Endothelial cell of umbilical vein (primary cell): Measurements from ENCODE around the gene TBC1D14. TPM values are rescaled to one million over a fixed set of nuclear protein-coding genes. Genes with fewer than 3 reads are reported as not detected.

ENCODE experiments used
- BruUV-seq: library from RNA; stranded (reverse); fragments of 400-500 nt; replicated peaks from 2 replicates; lab custom pipeline; 2021; lab: Mats Ljungman, UMichigan
- CTCF ChIA-PET: fragments of 300-600, 350-600 bp; sonication (Branson Sonifier 250); formaldehyde crosslinking; loops from one replicate; lab custom pipeline; 2021; ENCODE audit warnings: antibody characterized with exemption, inconsistent platforms; lab: Charles Lee
- POLR2A ChIA-PET: fragments of 300-600, 350-600 bp; sonication (Branson Sonifier 250); formaldehyde crosslinking; loops from one replicate; lab custom pipeline; 2021; ENCODE audit warnings: antibody characterized with exemption, inconsistent platforms; lab: Charles Lee
- DNase-seq: peaks from one replicate; pipeline ENCODE4 v3.0.0-alpha.2; 2011; ENCODE audit warnings: low read depth, low spot score
- FAIRE-seq: peaks from 2 replicates; lab custom pipeline; 2011; peaks lifted over from hg19 to GRCh38; lab: Jason Lieb, UNC
- H2AFZ ChIP-seq: 2 replicates; pipeline ENCODE4 v1.6.0; 2012; ENCODE audit warnings: low read depth, low read length, control low read depth, inconsistent platforms
- H3K27ac ChIP-seq: 2 replicates; pipeline ENCODE4 v1.5.1; 2011; ENCODE audit warnings: low read depth, mild to moderate bottlenecking, control low read depth, low read length, moderate library complexity; ENCODE audit not compliant: insufficient read depth
- H3K27me3 ChIP-seq, 2 experiments: 2 replicates each; pipeline versions ENCODE4 v1.6.0 to v1.6.1; 2011; ENCODE audit warnings: low read length in 2 of 2, mixed read lengths in 1 of 2; ENCODE audit not compliant: control insufficient read depth in 2 of 2, insufficient read depth in 2 of 2
- H3K36me3 ChIP-seq, 2 experiments: 2 replicates in 1 of 2; 3 replicates in 1 of 2; pipeline ENCODE4 v1.5.1; 2011; ENCODE audit warnings: low read length in 2 of 2, mild to moderate bottlenecking in 1 of 2, moderate library complexity in 1 of 2; ENCODE audit not compliant: control insufficient read depth in 2 of 2, insufficient read depth in 2 of 2; ENCODE audit errors: extremely low read depth in 1 of 2
- H3K4me1 ChIP-seq: 3 replicates; pipeline ENCODE4 v1.5.1; 2011; ENCODE audit warnings: mild to moderate bottlenecking, low read length; ENCODE audit not compliant: control insufficient read depth, insufficient read depth; ENCODE audit errors: extremely low read depth
- H3K4me2 ChIP-seq: 2 replicates; pipeline ENCODE4 v1.6.1; 2011; ENCODE audit warnings: low read length, control low read depth, mixed read lengths; ENCODE audit not compliant: insufficient read depth
- H3K4me3 ChIP-seq, 3 experiments: fragments of 200-600 bp in 1 of 3; sonication (generic), shearing (Covaris generic) in 1 of 3; replicated peaks in 1 of 3; 2 replicates each; pipeline ENCODE4 v1.5.1; 2011 to 2016; ENCODE audit warnings: control low read depth in 3 of 3, low read length in 3 of 3, mild to moderate bottlenecking in 2 of 3, inconsistent platforms in 1 of 3, low read depth in 1 of 3, moderate library complexity in 1 of 3; ENCODE audit not compliant: insufficient read depth in 1 of 3
- H3K79me2 ChIP-seq: 2 replicates; pipeline ENCODE4 v1.6.0; 2012; ENCODE audit warnings: low read length, inconsistent platforms; ENCODE audit not compliant: control insufficient read depth, insufficient read depth
- H3K9ac ChIP-seq: replicated peaks from 2 replicates; pipeline ENCODE3; 2011; ENCODE audit warnings: low read length, control low read depth; ENCODE audit not compliant: insufficient read depth; ENCODE audit errors: extremely low read depth
- H3K9me1 ChIP-seq: replicated peaks from 3 replicates; pipeline ENCODE4 v1.6.0; 2011; ENCODE audit warnings: mild to moderate bottlenecking, low read length; ENCODE audit not compliant: control insufficient read depth, insufficient read depth; ENCODE audit errors: extremely low read depth
- H3K9me3 ChIP-seq: replicated peaks from 2 replicates; pipeline ENCODE4 v1.5.1; 2012; ENCODE audit warnings: low read length, inconsistent platforms; ENCODE audit not compliant: control insufficient read depth, insufficient read depth
- H4K20me1 ChIP-seq: replicated peaks from 2 replicates; pipeline ENCODE3; 2011; ENCODE audit warnings: mild to moderate bottlenecking, low read length; ENCODE audit not compliant: control insufficient read depth, insufficient read depth; ENCODE audit errors: extremely low read depth
- EZH2 ChIP-seq: IDR thresholded peaks from 2 replicates; pipeline ENCODE4 v1.6.1; 2012; ENCODE audit warnings: borderline replicate concordance, low read depth, mild to moderate bottlenecking, moderate library complexity, low read length, inconsistent platforms; ENCODE audit not compliant: severe bottlenecking
- FOS ChIP-seq: IDR thresholded peaks from 2 replicates; pipeline ENCODE4 v1.6.1; 2011; ENCODE audit warnings: mild to moderate bottlenecking, low read length, moderate library complexity, borderline replicate concordance; ENCODE audit not compliant: insufficient read depth
- GATA2 ChIP-seq: IDR thresholded peaks from 2 replicates; pipeline ENCODE4 v1.7.0; 2011; ENCODE audit warnings: low read depth, mild to moderate bottlenecking, moderate library complexity, mixed read lengths, low read length; ENCODE audit not compliant: insufficient read length, insufficient read depth
- JUN ChIP-seq: IDR thresholded peaks from 2 replicates; pipeline ENCODE4 v1.6.1; 2011; ENCODE audit warnings: borderline replicate concordance, low read depth; ENCODE audit not compliant: insufficient read length, insufficient read depth
- MYC ChIP-seq: IDR thresholded peaks from one replicate; pipeline ENCODE4 v1.6.1; 2011; ENCODE audit warnings: mild to moderate bottlenecking, low read depth, low read length
- POLR2A ChIP-seq: IDR thresholded peaks from 2 replicates; pipeline ENCODE4 v1.6.1; 2012; ENCODE audit warnings: low read depth, mild to moderate bottlenecking, control low read depth, low read length
- POLR2AphosphoS5 ChIP-seq: IDR thresholded peaks from 2 replicates; pipeline ENCODE4 v1.6.1; 2012; ENCODE audit warnings: low read depth, mild to moderate bottlenecking, control low read depth, low read length, moderate library complexity; ENCODE audit not compliant: insufficient read depth
- dilution Hi-C: fragments of 300-500 bp; cut with MboI; formaldehyde crosslinking; loops from one replicate; pipeline ENCODE4 v1.15.0; 2019; ENCODE audit warnings: low sequenced_read_pairs; ENCODE audit not compliant: extremely low pct_ligation_motif_present
- intact Hi-C: fragments of 100-400 bp; cut with micrococcal nuclease; formaldehyde crosslinking; loops from one replicate; pipeline ENCODE4 v1.10.0; 2022
- polyA plus RNA-seq, 4 experiments: library from polyadenylated mRNA; depleted of rRNA in 3 of 4; stranded (reverse) in 3 of 4; unstranded in 1 of 4; fragments of >200 nt; gene quantifications; 2 replicates each; pipeline versions ENCODE4 v1.2.1 to v1.2.3, GENCODE V29; 2011 to 2012; ENCODE audit warnings: missing spikeins in 1 of 4
- total RNA-seq: library from RNA; stranded (reverse); gene quantifications from 2 replicates; pipeline ENCODE4 v1.2.3, GENCODE V29; 2021
- TF ChIP-seq, protein P1 (sequence below): IDR thresholded peaks from 2 replicates; pipeline ENCODE4 v1.6.1; 2011; ENCODE audit not compliant: insufficient read depth, insufficient read length
- TF ChIP-seq, protein P2 (sequence below), 2 donors: IDR thresholded peaks; 1 replicate in 1 of 2; 2 replicates in 1 of 2; pipeline ENCODE4 v1.5.1; 2011; ENCODE audit warnings: low read length in 2 of 2, mild to moderate bottlenecking in 2 of 2, moderate library complexity in 2 of 2, control low read depth in 1 of 2, inconsistent platforms in 1 of 2, low read depth in 1 of 2; ENCODE audit not compliant: insufficient read depth in 1 of 2; ENCODE audit errors: extremely low read depth in 1 of 2

TBC1D14 gene
- total and polyA plus RNA-seq, 2 donors (not counting 3 experiments of a cell fraction or from before 2014, with no cell fraction given): 23.7 to 24.8 TPM

DNA sequence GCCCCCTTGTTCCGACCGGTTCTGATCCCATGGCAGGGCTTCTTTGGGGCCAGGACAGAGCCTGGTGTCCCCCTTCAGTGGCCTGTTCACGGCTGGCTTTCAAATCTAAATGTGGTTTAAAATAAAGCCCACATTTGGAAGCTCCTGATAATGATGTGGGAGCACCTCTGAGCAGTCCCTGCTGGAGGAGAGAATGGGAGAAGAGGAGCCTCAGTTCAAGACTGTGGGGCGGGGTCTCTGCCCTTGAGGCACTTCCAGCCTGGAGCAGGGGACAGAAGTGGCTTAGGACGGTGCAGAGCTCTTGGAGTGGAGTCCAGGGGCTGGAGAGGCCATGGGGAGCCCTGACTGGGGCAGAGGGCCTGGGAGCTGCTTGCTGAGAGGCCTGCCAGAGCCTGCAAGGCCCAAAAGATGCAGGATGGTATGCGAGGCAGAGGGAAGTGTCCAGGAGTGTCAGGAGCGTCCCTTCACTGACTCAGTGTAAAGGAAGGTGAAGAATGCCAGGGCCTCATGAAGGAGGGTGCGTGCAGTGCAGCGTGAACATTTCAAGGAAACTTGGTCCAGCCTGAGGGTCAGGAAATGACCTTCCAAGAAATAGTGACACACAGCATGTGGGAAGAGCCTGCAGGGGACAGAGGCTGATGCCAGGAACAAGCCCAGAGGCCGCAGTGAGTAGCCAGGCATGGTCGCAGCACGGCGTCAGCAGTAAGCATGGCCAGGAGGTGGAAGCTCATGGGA, 112.5 kb downstream of the TBC1D14 start:
- DNase-seq (no peak), FAIRE-seq (no peak)
- Histone ChIP-seq H3K27ac (no peak overlapping the region), H3K9me1 (no peaks in the 10 kb centered on the region), H3K4me1 (no peaks in the 10 kb centered on the region), H3K9me3 (no peaks in the 10 kb centered on the region), H3K4me2 (no peak overlapping the region), H3K36me3 (peaks cover 0 to 11% of the 10 kb centered on the region in 2 experiments), H3K4me3 (no peak overlapping the region), H3K27me3 (no peaks in the 10 kb centered on the region), H3K9ac (no peak overlapping the region), H3K79me2 (no peaks in the 10 kb centered on the region), H2AFZ (no peak overlapping the region), H4K20me1 (no peaks in the 10 kb centered on the region)
- no TSS peak for BruUV-seq
- TF ChIP-seq EZH2 (no peak), MYC (no peak), FOS (no peak), JUN (no peak), POLR2A (no peak), POLR2AphosphoS5 (no peak), GATA2 (no peak)
- TF ChIP-seq, protein P1, sequence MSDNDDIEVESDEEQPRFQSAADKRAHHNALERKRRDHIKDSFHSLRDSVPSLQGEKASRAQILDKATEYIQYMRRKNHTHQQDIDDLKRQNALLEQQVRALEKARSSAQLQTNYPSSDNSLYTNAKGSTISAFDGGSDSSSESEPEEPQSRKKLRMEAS: no peak
- TF ChIP-seq, protein P2, sequence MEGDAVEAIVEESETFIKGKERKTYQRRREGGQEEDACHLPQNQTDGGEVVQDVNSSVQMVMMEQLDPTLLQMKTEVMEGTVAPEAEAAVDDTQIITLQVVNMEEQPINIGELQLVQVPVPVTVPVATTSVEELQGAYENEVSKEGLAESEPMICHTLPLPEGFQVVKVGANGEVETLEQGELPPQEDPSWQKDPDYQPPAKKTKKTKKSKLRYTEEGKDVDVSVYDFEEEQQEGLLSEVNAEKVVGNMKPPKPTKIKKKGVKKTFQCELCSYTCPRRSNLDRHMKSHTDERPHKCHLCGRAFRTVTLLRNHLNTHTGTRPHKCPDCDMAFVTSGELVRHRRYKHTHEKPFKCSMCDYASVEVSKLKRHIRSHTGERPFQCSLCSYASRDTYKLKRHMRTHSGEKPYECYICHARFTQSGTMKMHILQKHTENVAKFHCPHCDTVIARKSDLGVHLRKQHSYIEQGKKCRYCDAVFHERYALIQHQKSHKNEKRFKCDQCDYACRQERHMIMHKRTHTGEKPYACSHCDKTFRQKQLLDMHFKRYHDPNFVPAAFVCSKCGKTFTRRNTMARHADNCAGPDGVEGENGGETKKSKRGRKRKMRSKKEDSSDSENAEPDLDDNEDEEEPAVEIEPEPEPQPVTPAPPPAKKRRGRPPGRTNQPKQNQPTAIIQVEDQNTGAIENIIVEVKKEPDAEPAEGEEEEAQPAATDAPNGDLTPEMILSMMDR (IDR thresholded peaks at IDR 0.05; ENCODE audit: extremely low read depth in 1 of 2, insufficient read depth in 1 of 2, low read depth in 1 of 2, low read length in 2 of 2): no peak
- dilution Hi-C loops: loop anchor here (5.0 kb wide), 1 partner anchor 35 kb away; no protein-coding TSS in a partner anchor
- intact Hi-C loops: no loop called here
- ChIA-PET CTCF (interaction anchor here (1.2 to 1.5 kb wide), 2 partner anchors 48 to 149 kb away, joined by 3 to 5 read pairs; no protein-coding TSS in a partner anchor), POLR2A (no interaction called here)
